Measurements from ENCODE around the gene LGALS4.
A peak's percentile ranks its signal among the peaks of the same experiment; 100 is the strongest.
"Not testable (repeated sequence)": the region's sequence is repeated elsewhere in the genome, so short reads cannot be mapped to it uniquely, and the experiment has no call there.

The LGALS4 gene

DNA sequence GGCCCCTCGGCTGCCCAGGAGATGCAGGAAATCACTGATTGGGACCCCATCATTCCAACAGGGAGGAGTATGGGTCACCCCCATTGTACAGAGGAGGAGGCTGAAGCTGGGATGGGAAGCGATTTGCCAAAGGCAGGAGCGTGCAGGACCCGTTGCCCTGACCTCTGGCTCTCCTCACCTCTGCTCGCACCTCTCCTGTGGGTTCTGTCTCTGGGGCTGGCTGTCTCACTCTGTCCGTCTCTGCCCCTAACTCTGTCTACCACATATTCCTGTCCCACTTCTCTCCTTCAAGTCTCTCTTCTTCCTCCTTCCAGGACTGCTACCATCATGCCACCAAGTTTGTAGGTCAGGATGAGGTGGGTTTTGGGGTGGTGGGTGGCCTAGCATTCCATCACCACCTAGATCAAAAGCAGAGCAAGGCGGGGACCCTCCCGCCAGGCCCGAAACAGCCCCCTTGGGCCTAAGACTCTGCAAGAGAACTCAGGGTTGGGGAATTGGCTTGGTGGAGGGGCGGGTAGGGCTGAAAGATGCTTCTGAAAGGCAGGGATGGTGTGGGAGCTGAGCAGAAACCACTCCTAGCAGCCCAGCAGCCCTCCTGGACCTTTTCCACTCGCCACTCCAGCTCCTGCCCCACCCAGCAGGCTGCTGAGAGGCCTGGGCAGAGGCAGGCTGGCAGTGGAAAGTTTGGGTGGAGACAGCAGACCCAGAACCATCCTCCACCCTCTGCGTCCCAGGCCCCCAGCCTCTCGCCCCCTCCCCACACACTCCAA lies 38.4 kb downstream of the LGALS4 start:
- no peak for DNase-seq (ENCODE audit: low read depth in 4 of 4, low spot score in 1 of 4)

DNA sequence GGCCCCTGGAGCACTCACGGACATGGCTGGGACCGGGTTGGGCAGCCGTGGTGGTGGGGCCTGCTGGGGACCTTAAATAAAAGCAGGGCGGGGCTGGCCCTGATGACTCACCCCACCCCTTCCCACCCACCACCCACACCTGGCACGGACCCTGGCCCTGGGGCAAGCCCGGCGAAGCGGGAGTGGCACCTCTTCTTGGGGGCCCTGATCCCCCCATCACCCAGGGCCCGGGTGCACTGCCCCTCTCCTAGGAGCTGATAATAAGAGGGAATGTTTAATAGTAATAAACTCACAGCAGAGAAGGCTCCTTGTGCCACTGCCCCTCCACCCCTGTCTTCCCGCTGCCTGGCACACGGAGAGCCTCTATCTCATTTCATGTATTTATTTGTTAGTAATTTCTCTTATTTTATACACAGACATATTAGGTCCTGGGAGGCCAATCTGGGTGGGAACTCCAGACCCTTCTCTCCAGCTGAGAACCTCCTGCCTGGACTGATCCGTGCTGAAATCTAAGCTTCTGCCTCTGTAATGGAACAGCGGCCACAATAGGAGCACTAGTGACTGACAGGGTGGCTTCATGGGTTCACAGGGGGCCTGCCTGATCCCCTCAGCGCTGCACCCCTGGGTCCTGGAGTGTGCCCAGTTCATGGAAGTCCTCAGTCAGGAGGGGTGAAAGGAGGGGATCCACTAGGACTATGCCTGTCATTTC lies 39.1 kb downstream of the LGALS4 start, which contains the start of gene LGALS7:
LGALS7 (minus strand) TSS at position 49 of the 709 bp plus-strand sequence; CDS start at position 24, 25 bp downstream.
- no peak for DNase-seq (ENCODE audit: low read depth in 4 of 4, low spot score in 1 of 4)

DNA sequence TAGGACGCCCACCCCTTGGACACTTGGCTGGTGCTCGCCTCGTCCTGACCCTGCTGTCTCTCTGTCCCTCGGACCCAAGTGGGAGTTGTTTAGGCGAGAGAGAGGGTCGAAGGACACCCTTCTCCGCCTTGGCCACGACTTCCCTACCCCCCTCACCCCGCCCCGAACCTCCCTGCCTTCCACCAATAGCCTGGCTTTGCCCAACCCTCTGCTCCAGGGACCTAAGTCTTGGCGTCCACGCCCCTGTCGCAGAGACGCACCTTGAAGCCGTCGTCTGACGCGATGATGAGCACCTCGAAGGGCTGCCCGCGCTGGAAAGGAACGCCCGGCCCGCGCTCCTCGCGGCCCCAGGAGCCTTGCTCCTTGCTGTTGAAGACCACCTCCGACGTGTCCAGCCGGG lies 41.2 kb downstream of the LGALS4 start:
- not testable (repeated sequence) for DNase-seq (ENCODE audit: low read depth in 4 of 4, low spot score in 1 of 4)

DNA sequence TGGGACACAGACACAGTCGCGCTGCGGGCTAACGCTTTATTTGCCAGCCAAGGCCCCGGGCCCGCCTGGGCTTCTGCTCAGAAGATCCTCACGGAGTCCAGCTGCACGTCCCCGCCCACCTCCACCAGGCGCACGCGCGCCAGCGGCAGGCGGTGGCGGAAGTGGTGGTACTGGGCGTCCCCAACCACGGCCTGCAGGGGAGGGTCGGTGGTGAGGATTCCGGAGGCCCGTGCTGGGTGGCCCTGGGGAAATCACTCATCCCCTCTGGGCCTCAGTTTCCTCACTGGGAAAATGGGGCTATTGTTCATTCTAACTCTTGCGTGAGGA lies 41.8 kb downstream of the LGALS4 start:
- DNase-seq (ENCODE audit: low read depth in 4 of 4, low spot score in 1 of 4): not testable (repeated sequence)

DNA sequence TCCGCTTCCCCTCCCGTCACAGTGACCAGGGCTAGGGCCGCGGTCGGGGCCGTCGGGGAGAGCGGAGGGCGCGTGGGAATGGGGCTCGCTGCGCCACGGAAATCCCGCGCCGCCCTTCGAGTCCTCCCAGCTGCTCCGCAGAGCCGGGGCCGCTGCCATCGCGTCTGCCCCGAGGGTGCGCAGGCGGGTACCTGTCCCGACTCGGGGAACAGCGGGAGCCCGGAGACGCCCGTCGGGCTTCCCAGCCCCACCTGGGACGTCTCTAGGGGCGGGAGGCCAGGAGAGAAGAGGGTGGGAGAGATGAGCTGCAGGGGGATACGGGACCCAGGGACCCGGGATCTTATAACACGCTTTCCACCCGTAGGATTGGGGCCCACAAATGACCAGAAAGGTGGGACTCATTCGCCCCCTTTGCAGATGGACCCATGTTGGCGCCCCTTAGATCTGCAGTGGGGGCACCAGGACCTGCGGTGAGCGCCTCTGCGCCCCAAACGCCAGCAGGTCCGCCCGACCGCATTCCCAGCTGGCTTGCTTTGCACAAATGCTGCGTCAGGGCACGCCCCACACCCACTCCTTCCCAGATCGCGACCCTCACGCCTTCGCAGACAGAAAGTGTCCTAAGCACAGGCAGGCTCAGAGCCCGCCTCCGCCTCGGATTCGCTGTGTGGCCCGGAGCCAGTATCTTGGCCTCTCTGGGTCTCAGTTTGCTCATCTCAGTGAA lies 42.4 kb downstream of the LGALS4 start:
- DNase-seq (ENCODE audit: low read depth in 4 of 4, low spot score in 1 of 4): not testable (repeated sequence)

DNA sequence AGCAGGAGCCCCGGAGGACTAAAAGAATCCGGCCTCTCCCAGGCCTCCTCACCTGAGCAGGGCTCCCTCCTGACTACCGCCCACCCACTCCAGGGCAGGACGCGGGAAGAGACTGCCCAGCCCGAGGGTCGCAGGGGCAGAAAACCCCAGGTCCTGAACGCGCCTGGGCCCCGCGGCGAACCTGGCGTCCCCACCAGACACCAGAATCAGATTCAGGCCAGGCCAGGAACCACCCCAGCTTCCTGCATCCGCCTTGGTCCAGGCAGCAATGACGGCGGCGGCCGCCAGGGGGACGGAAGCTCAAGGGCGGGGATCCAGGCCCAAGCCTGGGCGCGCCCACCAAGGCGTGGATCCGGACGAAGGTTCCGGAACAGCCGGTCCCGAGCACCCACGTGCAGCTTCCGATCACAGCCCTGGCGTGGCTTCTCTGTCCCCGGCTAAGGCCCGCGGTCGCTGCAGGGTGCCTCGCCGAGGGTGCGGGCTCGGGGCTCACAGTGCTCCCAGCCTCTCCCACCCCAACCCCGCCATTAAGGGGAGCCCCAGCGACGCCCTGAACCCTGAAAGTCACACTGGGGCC lies 43.0 kb downstream of the LGALS4 start:
- DNase-seq (ENCODE audit: low read depth in 4 of 4, low spot score in 1 of 4): peak; percentile 63 to 87 (median 71)

DNA sequence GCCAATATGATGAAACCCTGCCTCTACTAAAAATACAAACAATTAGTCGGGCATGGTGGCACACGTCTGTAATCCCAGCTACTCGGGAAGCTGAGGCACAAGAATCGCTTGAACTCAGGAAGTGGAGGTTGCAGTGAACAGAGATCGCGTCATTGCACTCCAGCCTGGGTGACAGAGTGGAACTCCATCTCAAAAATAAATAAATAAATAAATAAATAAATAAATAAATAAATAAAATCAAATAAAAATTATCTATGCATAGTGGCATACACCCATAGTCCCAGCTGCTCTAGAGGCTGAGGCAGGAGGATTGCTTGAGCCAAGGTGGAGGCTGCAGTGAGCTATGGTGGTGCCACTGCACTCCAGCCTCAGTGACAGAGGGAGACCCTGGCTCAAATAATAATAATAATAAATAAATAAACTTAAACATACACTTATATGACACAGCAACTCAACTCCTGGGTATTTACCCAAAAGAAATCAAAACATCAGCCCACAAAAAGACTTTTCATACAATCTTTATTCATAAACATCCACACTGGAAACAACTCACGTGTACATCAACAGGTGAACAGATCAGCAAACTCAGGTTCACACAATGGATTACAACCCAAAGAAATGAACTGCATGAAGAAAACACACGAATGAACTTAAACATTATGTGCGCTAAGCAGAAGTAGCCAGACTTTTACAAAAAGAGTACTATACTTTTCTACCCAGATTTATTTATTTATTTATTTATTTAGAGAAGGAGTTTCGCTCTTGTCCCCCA lies 46.3 kb downstream of the LGALS4 start:
- no peak for DNase-seq (ENCODE audit: low read depth in 4 of 4, low spot score in 1 of 4)

DNA sequence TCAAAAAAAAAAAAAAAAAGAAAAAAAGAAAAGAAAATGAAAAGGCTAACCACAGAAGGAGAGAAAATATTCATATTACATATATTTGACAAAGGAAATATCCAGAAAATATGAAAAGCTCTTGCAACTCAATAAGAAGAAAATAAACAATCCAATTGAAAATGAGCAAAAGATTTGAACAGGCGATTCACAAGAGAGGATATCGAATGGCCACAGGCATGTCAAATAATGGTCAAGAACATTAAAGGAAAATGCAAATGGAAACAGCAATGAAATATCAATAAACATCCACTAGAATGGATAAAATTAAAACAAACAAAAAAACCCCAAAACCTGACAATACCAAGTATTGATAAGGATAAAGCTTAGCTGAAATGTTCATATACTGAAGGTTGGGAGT lies 47.5 kb downstream of the LGALS4 start:
- no peak for DNase-seq (ENCODE audit: low read depth in 4 of 4, low spot score in 1 of 4)

DNA sequence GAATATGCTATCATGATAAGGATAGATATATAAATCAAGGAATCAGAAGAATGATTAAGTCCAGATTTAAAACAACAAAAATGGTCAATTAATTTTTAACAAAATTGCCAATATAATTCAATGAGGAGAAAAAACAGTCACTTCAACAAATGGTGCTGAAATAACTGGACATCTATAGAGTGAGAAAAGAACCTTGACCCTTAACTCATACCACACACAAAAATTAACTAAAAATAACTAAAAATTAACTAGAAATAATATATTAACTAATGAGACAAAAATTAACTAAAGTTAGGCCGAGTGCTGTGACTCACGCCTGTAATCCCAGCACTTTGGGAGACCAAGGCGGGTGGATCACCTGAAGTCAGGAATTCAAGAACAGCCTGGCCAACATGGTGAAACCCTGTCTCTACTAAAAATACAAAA lies 48.9 kb downstream of the LGALS4 start:
- no peak for DNase-seq (ENCODE audit: low read depth in 4 of 4, low spot score in 1 of 4)

DNA sequence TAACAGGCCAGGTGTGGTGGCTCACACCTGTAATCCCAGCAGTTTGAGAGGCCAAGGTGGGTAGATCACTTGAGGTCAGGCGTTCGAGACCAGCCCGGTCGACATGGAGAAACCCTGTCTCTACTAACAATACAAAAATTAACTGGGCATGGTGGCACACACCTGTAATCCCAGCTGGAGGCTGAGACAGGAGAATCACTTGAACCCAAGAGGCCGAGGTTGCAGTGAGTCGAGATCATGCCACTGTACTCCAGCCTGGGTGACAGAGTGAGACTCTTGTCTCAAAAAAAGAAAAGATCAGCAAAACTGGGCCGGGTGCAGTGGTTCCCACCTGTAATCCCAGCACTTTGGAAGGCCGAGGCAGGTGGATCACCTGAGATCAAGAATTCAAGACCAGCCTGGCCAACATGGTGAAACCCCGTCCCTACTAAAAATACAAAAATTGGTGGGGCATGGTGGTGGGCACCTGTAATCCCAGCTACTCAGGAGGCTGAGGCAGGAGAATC lies 50.8 kb downstream of the LGALS4 start:
- not testable (repeated sequence) for DNase-seq (ENCODE audit: low read depth in 4 of 4, low spot score in 1 of 4)

DNA sequence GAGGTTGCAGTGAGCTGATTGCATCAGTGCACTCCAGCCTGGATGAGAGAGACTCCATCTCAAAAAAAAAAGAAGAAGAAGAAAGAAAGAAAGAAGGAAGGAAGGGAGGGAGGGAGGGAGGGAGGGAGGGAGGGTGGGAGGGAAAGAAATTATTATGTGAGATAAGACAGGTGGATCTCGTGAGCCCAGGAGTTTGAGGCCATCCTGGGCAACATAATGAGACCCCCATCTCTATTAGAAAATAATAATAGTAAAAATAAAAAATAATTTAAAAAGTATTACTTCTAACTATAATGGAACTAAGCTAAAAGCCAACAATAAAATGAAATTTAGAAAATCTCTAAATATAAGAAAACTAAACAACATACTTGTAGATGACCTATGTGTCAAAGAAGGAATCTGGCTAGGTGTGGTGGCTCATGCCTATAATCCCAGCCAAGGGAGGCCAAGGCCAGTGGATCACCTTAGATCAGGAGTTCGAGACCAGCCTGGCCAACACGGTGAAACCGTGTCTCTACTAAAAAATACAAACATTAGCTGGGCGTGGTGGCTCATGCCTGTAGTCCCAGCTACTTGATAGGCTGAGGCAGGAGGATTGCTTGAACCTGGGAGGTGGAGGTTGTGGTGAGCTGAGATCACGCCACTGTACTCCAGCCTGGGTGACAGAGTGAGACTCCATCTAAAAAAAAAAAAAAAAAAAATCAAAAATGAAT lies 51.8 kb downstream of the LGALS4 start:
- not testable (repeated sequence) for DNase-seq (ENCODE audit: low read depth in 4 of 4, low spot score in 1 of 4)

DNA sequence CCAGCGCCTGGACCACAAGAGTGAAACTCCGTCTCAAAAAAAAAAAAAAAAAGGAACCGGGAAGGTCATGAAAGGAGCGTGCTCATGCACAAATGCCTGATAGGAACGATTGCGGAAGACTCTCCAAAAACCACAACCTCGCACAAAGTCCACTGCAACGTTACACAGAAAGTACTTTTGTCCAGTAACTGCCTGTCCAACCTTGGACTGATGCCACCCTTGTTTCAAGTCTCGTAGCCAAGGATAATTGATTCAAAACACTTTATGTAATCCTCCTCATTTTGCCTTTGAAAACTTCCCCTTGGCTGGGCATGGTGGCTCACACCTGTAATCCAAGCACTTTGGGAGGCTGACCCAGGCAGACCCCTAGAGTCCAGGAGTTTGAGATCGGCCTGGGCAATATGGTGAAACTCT lies 53.1 kb downstream of the LGALS4 start:
- DNase-seq (ENCODE audit: low read depth in 4 of 4, low spot score in 1 of 4): no peak

DNA sequence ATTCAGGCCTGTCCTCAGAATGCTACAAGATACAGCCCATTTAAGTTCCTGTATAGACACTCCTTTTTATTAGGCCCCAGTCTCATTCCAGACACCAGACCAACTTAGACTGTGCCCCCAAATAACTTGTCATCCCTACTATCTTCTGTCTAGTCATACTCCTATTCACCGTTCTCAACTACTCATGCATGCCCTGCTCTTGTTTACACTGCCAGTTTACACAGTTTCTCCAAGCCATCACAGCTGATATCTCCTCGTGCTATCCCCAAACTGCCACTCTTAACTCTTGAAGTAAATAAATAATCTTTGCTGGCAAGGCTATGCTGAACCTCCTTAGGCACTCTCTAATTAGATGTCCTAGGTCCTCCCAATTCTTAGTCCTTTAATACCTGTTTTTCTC lies 58.5 kb downstream of the LGALS4 start:
- not testable (repeated sequence) for DNase-seq (ENCODE audit: low read depth in 4 of 4, low spot score in 1 of 4)

DNA sequence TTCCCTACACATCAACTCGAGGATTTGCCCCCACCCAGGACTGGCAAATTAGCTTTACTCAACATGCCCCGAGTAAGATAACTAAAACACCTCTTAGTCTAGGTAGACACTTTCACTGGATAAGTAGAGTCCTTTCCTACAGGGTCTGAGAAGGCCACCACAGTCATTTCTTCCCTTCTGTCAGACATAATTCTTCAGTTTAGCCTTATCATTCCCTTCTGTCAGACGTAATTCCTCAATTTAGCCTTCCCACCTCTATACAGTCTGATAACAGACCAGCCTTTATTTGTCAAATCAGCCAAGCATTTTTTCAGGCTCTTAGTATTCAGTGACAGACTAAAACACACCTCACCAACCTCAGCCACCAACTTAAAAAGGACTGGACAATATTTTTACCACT lies 59.0 kb downstream of the LGALS4 start:
- not testable (repeated sequence) for DNase-seq (ENCODE audit: low read depth in 4 of 4, low spot score in 1 of 4)
